Renal pelvis (tissue), 4 donors: ENCODE measurements around the gene PRELID3B. TPM values are rescaled to one million over a fixed set of nuclear protein-coding genes. Genes with fewer than 3 reads are reported as not detected.

Source experiments
- DNase-seq: peaks from one replicate; pipeline ENCODE4 v3.0.0-alpha.2; 2013
- polyA plus RNA-seq, 3 donors: library from polyadenylated mRNA; unstranded; fragments of 120-200 nt; gene quantifications; one replicate each; pipeline ENCODE4 v1.2.1, GENCODE V29; 2013; ENCODE audit not compliant: insufficient read length in 3 of 3

PRELID3B gene
- polyA plus RNA-seq, 3 donors = 62.2 to 72.7 (median 65.6) TPM

DNA sequence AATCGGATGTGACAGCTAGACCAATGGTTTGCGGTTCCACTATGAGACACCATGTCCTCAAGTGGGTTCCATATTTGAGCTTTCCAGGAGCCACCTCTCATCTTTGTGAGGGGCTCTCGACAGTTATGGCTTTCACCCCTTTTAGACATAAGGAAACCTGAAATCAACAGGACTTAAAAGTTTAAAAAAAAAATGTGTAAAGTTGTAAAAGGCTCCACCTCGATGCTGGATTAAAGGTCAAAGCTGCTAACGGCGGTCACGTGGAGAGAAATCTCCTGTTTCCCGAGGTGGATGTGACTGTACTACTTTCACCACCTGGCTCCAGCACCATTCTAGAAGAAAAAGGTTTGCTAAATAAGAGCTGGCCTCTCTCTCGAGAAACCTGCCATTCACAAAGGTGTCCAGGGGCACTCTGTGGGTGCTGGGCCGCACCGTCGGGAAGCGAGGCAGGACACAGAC, 11.0 kb downstream of the PRELID3B start:
- DNase-seq = no peak

GRCh38 chr20:59030911-59031563, 11.5 kb downstream of the PRELID3B start:
- DNase-seq = no peak

GRCh38 chr20:59028812-59029211, 13.8 kb downstream of the PRELID3B start:
- no peak for DNase-seq

- DNase-seq = no peak
These were observed 14.8 kb downstream of the PRELID3B start for GRCh38 chr20:59027741-59028320.

DNA sequence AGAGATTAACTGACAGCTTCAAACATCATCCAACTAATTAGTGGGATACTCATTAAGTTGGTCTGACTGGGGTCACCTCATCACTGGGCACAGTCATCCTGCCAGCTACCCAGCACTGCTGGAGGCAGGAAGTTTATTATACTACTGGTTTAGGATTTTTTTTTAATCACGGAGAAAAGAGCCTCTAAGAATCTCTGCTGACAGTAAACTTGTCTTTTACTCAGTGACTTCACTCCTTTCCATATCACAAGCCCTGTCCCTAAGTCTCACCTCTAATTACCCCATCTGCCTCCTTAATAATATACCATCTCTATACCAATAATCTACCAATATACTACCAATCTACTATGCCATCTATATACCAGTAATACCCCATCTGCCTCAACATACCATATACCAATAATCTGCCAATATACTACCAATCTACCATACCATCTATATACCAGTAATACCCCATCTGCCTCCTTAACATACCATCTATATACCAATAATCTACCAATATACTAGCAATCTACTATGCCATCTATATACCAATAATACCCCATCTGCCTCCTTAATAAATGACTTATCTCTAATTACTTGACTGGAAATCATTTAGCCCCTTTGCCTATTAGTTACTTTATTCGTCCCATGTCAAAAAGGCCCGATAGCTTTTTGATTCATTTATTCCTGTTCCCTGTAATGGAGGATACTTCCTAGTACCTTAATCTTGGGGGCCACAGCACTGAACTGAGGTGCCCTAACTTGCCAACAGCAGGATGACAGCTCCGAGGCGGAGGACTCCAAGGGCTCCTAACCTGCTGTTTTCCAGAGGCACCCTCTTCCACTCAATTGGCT, 15.5 kb downstream of the PRELID3B start:
- DNase-seq = no peak

GRCh38 chr20:59025511-59025910, 17.1 kb downstream of the PRELID3B start:
- no peak for DNase-seq

GRCh38 chr20:59025086-59025485, 17.5 kb downstream of the PRELID3B start:
- DNase-seq = no peak

DNA sequence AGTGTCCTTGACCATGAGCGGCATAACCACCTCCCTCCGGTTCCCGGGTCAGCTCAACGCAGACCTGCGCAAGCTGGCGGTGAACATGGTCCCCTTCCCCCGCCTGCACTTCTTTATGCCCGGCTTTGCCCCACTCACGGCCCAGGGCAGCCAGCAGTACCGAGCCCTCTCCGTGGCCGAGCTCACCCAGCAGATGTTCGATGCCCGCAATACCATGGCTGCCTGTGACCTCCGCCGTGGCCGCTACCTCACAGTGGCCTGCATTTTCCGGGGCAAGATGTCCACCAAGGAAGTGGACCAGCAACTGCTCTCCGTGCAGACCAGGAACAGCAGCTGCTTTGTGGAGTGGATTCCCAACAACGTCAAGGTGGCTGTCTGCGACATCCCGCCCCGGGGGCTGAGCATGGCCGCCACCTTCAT, 18.5 kb downstream of the PRELID3B start:
- no peak for DNase-seq

GRCh38 chr20:59023616-59024015, 19.0 kb downstream of the PRELID3B start:
- DNase-seq = no peak

DNA sequence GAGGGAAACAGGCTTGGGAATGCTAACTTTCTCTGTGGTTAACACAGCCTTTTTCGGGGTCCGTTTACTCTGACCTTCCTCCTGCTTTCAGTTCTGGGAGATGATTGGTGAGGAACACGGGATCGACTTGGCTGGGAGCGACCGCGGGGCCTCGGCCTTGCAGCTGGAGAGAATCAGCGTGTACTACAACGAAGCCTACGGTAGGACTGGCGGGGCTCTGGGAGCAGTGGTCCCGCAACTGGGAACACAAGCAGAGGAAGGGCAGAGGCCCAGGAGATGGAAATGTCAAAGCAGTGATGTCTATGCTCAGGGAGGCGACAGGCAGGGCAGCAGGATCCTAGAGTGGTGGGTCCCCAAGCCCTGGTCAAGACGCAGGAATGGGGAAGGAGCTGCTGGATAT, 19.8 kb downstream of the PRELID3B start:
- DNase-seq = no peak

DNA sequence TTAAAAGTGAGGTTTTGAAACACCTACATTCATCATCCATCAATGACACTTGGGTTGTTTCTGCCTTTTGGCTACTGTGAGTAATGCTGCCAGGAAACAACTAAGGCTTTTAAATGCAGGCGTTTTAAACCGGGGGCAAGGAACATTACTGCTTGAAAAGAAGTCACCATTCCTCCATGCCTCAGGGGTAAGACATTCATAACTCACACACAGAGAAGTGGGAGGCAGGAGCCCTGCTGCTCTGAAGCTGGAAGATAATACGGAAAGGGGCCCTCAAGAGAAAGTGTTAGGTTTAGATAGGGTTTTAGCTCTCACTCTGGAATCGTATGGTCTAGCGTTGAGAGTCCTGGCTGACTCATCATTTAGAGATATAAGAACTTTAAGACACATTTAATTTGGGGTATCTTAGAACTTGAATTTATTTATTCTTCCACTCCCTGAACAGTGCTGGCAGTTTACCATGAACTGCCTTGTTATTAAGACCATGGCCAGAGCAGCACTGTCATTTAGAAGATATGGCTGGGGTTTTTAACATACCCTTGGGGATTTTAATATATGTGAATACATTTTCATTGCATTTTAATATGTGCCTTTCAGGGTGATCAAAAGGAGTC, 21.5 kb downstream of the PRELID3B start:
- no peak for DNase-seq

- no peak for DNase-seq
These were observed 23.4 kb downstream of the PRELID3B start, which contains the start of gene TUBB1 for GRCh38 chr20:59019217-59019616. Gene TUBB1 (plus strand): TSS chr20:59019429. CDS start chr20:59019523, 94 bp downstream.

GRCh38 chr20:59018817-59019216, 23.8 kb downstream of the PRELID3B start:
- DNase-seq = no peak

DNA sequence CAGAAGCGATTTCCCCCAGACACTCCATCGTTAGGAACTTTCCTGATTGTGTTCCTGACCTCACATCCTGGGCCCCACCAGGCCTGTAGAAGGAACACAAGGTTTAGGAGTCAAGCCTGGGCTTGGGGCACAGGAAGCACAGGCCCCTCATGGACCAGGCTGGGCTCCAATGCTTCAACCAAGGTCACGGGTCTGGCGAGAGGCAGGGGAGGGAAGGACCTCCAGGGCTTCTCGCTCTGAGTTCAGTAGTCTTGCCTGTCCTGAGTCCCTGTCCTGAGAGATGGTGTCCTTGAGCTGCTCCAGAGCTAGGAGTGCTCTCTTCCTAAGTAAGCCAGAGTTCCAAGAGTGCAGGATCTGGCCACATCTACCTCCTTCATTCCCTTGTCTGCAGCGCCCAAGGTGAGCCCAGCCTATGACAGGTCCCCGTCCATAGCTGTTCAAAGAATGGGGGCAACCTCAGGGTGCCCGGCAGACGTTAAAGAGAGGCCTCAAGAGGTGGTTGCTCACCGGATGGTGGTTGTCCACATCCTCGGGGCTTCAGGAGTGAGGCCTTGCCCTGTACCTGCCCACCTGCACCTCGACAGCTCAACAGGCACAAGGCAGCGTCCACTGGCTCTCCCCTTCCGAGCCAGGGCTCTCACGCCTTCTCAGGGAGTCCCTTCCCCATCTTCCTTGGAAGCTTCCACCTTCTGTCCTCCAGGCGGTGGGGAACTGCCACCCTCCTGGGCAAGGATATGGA, 24.9 kb downstream of the PRELID3B start:
- no peak for DNase-seq

DNA sequence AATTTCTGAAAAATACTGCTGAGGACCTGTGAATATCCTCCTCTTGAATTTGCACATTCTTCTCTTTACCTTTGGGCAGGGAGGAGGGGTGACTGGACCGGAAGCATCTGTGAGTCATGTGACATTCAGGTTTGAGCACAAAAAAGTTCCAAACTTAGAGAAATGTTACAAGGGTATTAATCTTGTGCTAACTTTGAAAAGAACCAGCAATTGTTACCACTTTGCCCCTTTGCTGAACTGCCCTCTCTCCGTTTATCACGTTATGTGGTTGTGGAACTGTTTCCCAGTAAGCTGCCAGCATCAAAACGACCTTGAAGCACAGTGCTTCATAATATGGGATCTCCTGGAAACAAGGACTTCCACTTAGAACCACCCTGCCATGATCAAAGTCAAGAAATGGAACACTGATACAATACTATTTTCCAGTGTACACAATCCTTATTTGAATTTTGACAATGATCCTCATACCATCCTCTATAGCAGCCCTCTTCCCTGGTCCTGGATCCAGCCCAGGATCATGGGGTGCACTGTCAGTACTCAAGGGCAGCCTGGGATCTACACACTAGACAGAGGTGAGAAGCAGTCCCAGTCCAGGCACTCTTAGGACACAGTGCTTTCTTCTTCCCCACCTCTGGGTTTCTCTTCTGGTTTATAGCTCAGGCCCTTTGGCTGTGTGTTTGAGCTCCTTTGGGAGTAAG, 25.6 kb downstream of the PRELID3B start:
- no peak for DNase-seq

DNA sequence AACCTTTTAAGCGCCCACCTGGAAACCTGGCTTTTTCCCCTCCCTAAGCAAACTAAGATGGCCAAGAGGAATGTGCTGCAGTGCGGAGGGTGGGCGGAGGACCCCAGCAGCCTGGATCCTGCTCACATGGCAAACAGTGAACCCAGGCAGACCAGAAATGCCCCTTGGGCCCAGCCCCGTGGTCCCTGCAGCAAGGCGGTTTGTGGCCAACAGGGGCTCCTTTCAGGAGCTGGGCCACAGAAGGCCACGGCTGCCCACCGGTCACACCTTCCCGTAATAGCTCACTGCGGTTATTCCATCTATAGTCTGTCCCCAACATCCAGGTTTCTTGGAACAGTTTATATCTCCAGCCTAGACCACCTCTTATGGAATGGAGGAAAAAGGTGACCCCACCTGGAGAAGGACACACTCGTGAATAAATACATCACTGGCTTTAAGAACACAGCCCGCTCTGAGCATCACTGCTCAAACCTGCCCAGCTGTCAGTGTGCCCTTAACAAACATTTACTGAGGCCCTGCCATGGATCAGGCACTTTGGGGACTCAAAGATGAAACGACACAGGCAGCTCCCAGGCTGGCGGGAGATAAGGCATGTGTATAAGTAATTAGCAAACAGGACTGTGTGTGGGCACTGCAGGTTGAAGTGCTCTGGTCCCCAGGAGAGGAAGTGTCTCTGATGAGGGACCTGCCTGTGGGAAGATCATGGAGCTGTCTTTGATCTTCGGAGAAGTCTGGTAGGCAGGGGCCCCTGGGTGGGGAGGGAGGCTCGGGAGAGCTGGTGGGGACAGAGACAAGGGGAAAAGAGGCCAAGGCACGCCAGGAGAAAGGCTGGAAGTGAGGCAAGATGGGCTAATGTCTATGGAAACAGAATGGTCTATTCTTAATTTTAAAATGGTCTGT, 26.5 kb downstream of the PRELID3B start:
- no peak for DNase-seq

GRCh38 chr20:59015411-59015810, 27.2 kb downstream of the PRELID3B start:
- no peak for DNase-seq

GRCh38 chr20:59014680-59015389, 27.8 kb downstream of the PRELID3B start:
- DNase-seq = no peak

- no peak for DNase-seq
These were observed 28.5 kb downstream of the PRELID3B start for GRCh38 chr20:59013959-59014608.
